GM13977 (cell line): ENCODE measurements around the gene QRFP.

Source experiments
- DNase-seq: peaks from one replicate; pipeline ENCODE4 v3.0.0; 2012; ENCODE audit warnings: low spot score
- CTCF ChIP-seq: IDR thresholded peaks from 2 replicates; pipeline ENCODE4 v1.5.1; 2012; ENCODE audit warnings: mild to moderate bottlenecking, control low read depth; ENCODE audit not compliant: insufficient read depth; ENCODE audit errors: extremely low read depth, missing control alignments
- in situ Hi-C: fragments of 300-500 bp; cut with MboI; formaldehyde crosslinking; loops from one replicate; pipeline ENCODE4 v1.12.0; 2022; ENCODE audit warnings: low sequenced_read_pairs, low pct_unique_long_range_greater_than_20kb, mixed read lengths, inconsistent platforms; ENCODE audit not compliant: unreplicated experiment

QRFP gene

GRCh38 chr9:130896233-130897014, at the start of gene QRFP:
TSS of gene QRFP (minus strand) at chr9:130896812. CDS start at chr9:130893838, 2,974 bp downstream.
- TF ChIP-seq CTCF = no peak
- no peak for DNase-seq
- in situ Hi-C loops = no loop called here

GRCh38 chr9:130945173-130945572, 48.6 kb upstream of the QRFP start:
- no peak for TF ChIP-seq CTCF
- in situ Hi-C loops = loop anchor here (10.0 kb wide), 1 partner anchor 250 kb away; the partner anchor contains the start of gene EXOSC2
- DNase-seq = no peak

- no peak for TF ChIP-seq CTCF
- DNase-seq = no peak
- in situ Hi-C loops = loop anchor here (10.0 kb wide), 1 partner anchor 250 kb away; the partner anchor contains the start of gene EXOSC2
These were observed 48.0 kb upstream of the QRFP start for GRCh38 chr9:130944510-130945058.

- no peak for DNase-seq
- in situ Hi-C loops = loop anchor here (10.0 kb wide), 1 partner anchor 249 kb away; the partner anchor contains the start of gene EXOSC2
- TF ChIP-seq CTCF = no peak
These were observed 47.2 kb upstream of the QRFP start for GRCh38 chr9:130943777-130944176.

GRCh38 chr9:130943221-130943620, 46.6 kb upstream of the QRFP start:
- in situ Hi-C loops = loop anchor here (10.0 kb wide), 1 partner anchor 248 kb away; the partner anchor contains the start of gene EXOSC2
- no peak for TF ChIP-seq CTCF
- no peak for DNase-seq

GRCh38 chr9:130942679-130943078, 46.1 kb upstream of the QRFP start:
- TF ChIP-seq CTCF = no peak
- in situ Hi-C loops = loop anchor here (10.0 kb wide), 1 partner anchor 248 kb away; the partner anchor contains the start of gene EXOSC2
- no peak for DNase-seq
